ENCODE measurements around the gene DEDD. TPM values are rescaled to one million over a fixed set of nuclear protein-coding genes. Genes with fewer than 3 reads are reported as not detected.

DEDD gene
- total and polyA plus RNA-seq, 2 of the 13 experiments (the other 11 are each of a cell fraction or from before 2014, with no cell fraction given), result 12.6 to 27.8 TPM

DNA sequence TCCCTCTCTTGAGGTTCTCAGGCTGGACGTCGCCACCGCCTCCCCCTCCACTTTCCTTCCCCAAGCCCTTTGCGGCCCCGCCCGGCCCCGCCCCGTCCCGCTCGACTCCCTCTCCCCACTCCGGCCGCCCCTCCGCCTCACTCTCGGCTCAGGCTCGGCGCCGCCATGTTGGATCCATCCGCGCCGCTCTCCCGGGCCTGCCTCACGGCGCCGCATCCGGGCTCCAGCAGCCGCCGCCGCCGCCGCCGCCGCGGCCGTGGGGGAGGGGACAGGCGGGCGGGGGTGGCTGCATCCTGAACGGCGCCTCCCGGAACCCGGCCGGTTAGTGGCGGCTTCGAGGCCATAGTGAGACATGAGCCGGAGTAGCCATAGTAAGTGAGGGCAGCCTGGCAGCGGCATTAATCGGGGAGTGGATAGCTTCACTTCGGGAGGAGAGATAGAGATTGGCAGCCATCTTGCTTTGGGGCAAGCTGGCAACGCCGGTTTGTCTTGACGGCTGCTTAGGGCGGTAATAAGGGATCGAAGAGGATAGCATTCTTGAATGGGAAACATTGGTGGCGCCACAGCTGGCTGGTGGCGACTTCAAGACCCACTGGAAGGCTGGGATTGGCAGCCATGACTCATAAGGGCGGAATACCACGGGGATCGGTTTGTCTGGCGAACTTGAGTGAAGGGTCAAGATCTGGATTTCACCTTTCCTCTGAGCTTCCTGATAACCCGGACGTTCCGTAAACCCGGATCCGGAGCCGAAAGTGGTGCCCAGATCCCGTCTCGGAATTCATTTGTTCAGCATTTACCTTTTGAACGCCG, at the start of gene DEDD (continued):
- TF ChIP-seq, protein P1, sequence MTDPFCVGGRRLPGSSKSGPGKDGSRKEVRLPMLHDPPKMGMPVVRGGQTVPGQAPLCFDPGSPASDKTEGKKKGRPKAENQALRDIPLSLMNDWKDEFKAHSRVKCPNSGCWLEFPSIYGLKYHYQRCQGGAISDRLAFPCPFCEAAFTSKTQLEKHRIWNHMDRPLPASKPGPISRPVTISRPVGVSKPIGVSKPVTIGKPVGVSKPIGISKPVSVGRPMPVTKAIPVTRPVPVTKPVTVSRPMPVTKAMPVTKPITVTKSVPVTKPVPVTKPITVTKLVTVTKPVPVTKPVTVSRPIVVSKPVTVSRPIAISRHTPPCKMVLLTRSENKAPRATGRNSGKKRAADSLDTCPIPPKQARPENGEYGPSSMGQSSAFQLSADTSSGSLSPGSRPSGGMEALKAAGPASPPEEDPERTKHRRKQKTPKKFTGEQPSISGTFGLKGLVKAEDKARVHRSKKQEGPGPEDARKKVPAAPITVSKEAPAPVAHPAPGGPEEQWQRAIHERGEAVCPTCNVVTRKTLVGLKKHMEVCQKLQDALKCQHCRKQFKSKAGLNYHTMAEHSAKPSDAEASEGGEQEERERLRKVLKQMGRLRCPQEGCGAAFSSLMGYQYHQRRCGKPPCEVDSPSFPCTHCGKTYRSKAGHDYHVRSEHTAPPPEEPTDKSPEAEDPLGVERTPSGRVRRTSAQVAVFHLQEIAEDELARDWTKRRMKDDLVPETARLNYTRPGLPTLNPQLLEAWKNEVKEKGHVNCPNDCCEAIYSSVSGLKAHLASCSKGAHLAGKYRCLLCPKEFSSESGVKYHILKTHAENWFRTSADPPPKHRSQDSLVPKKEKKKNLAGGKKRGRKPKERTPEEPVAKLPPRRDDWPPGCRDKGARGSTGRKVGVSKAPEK (CRISPR knock-in tag; IDR thresholded peaks at IDR 0.05; ENCODE audit: borderline replicate concordance), result no peak
- TF ChIP-seq, protein P2, sequence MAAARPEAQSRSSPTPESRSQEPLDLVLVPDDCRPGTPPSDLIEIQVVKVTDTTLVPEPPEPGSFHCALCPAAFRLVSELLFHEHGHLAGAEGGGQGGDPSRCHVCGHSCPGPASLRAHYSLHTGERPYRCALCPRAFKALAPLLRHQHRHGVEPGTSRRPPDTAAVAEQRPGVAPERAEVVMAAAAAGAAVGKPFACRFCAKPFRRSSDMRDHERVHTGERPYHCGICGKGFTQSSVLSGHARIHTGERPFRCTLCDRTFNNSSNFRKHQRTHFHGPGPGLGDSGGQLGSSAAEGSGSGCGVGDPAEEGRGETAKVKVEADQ (CRISPR knock-in tag; IDR thresholded peaks at IDR 0.05; ENCODE audit: borderline replicate concordance), result no peak
- TF ChIP-seq MEF2D (CRISPR knock-in tag; IDR thresholded peaks at IDR 0.05) (no peak), ZNF124 (CRISPR knock-in tag; IDR thresholded peaks at IDR 0.05) (no peak), NFATC3 (CRISPR knock-in tag; IDR thresholded peaks at IDR 0.05) (no peak), HDAC6 (IDR thresholded peaks at IDR 0.05; ENCODE audit: low read depth, low read length) (no peak), RELA (CRISPR knock-in tag; IDR thresholded peaks at IDR 0.05) (no peak), KMT2A (CRISPR knock-in tag; IDR thresholded peaks at IDR 0.05) (no peak), ZNF350 (CRISPR knock-in tag; IDR thresholded peaks at IDR 0.05; ENCODE audit: borderline replicate concordance, low read depth) (0 out of 2 replicates have a peak, but pooled peaks have one; percentile 19), TGIF2 (CRISPR knock-in tag; IDR thresholded peaks at IDR 0.05) (no peak), ONECUT2 (CRISPR knock-in tag; IDR thresholded peaks at IDR 0.05) (0 out of 2 replicates have a peak, but pooled peaks have one; percentile 13)
- TF ChIP-seq, protein P3, sequence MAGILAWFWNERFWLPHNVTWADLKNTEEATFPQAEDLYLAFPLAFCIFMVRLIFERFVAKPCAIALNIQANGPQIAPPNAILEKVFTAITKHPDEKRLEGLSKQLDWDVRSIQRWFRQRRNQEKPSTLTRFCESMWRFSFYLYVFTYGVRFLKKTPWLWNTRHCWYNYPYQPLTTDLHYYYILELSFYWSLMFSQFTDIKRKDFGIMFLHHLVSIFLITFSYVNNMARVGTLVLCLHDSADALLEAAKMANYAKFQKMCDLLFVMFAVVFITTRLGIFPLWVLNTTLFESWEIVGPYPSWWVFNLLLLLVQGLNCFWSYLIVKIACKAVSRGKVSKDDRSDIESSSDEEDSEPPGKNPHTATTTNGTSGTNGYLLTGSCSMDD (CRISPR knock-in tag; IDR thresholded peaks at IDR 0.05), result no peak
- TF ChIP-seq, protein P4, sequence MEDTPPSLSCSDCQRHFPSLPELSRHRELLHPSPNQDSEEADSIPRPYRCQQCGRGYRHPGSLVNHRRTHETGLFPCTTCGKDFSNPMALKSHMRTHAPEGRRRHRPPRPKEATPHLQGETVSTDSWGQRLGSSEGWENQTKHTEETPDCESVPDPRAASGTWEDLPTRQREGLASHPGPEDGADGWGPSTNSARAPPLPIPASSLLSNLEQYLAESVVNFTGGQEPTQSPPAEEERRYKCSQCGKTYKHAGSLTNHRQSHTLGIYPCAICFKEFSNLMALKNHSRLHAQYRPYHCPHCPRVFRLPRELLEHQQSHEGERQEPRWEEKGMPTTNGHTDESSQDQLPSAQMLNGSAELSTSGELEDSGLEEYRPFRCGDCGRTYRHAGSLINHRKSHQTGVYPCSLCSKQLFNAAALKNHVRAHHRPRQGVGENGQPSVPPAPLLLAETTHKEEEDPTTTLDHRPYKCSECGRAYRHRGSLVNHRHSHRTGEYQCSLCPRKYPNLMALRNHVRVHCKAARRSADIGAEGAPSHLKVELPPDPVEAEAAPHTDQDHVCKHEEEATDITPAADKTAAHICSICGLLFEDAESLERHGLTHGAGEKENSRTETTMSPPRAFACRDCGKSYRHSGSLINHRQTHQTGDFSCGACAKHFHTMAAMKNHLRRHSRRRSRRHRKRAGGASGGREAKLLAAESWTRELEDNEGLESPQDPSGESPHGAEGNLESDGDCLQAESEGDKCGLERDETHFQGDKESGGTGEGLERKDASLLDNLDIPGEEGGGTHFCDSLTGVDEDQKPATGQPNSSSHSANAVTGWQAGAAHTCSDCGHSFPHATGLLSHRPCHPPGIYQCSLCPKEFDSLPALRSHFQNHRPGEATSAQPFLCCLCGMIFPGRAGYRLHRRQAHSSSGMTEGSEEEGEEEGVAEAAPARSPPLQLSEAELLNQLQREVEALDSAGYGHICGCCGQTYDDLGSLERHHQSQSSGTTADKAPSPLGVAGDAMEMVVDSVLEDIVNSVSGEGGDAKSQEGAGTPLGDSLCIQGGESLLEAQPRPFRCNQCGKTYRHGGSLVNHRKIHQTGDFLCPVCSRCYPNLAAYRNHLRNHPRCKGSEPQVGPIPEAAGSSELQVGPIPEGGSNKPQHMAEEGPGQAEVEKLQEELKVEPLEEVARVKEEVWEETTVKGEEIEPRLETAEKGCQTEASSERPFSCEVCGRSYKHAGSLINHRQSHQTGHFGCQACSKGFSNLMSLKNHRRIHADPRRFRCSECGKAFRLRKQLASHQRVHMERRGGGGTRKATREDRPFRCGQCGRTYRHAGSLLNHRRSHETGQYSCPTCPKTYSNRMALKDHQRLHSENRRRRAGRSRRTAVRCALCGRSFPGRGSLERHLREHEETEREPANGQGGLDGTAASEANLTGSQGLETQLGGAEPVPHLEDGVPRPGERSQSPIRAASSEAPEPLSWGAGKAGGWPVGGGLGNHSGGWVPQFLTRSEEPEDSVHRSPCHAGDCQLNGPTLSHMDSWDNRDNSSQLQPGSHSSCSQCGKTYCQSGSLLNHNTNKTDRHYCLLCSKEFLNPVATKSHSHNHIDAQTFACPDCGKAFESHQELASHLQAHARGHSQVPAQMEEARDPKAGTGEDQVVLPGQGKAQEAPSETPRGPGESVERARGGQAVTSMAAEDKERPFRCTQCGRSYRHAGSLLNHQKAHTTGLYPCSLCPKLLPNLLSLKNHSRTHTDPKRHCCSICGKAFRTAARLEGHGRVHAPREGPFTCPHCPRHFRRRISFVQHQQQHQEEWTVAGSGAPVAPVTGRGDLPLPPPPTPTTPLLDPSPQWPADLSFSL (CRISPR knock-in tag; IDR thresholded peaks at IDR 0.05), result no peak
- TF ChIP-seq, protein P5, sequence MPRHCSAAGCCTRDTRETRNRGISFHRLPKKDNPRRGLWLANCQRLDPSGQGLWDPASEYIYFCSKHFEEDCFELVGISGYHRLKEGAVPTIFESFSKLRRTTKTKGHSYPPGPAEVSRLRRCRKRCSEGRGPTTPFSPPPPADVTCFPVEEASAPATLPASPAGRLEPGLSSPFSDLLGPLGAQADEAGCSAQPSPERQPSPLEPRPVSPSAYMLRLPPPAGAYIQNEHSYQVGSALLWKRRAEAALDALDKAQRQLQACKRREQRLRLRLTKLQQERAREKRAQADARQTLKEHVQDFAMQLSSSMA (CRISPR knock-in tag; IDR thresholded peaks at IDR 0.05), result peak; percentile 43; the same call in 1 of the 2 replicates

Measured in HepG2 (cell line).